ENCODE results near the gene ARID1A. TPM values are rescaled to one million over a fixed set of nuclear protein-coding genes. Genes with fewer than 3 reads are reported as not detected.

Gene ARID1A
- total RNA-seq, 1 donor from 2014 or later, result 70.0 TPM

GRCh38 chr1:26790551-26790953 lies 94.7 kb downstream of the ARID1A start:
- H3K9me3 Mint-ChIP-seq (ENCODE audit: unreplicated experiment), result no peaks in the 10 kb centered on the region
- H3K27me3 Mint-ChIP-seq (ENCODE audit: unreplicated experiment), result no peaks in the 10 kb centered on the region
- H3K27ac Mint-ChIP-seq (ENCODE audit: unreplicated experiment), result no peak overlapping the region
- peaks cover 7% of the 10 kb centered on the region for H3K36me3 Mint-ChIP-seq (ENCODE audit: unreplicated experiment)
- peaks cover 41% of the 10 kb centered on the region for H3K4me1 Mint-ChIP-seq (ENCODE audit: unreplicated experiment)
- H3K4me3 Mint-ChIP-seq (ENCODE audit: unreplicated experiment), result no peak overlapping the region
- no peak for TF ChIP-seq CTCF (IDR thresholded peaks at IDR 0.05)
- DNase-seq (ENCODE audit: extremely low spot score, unreplicated experiment), result no peak

GRCh38 chr1:26791148-26791547 lies 95.3 kb downstream of the ARID1A start:
- H3K4me3 Mint-ChIP-seq (ENCODE audit: unreplicated experiment), result no peak overlapping the region
- peaks cover 35% of the 10 kb centered on the region for H3K4me1 Mint-ChIP-seq (ENCODE audit: unreplicated experiment)
- no peak for DNase-seq (ENCODE audit: extremely low spot score, unreplicated experiment)
- peaks cover 7% of the 10 kb centered on the region for H3K36me3 Mint-ChIP-seq (ENCODE audit: unreplicated experiment)
- no peaks in the 10 kb centered on the region for H3K27me3 Mint-ChIP-seq (ENCODE audit: unreplicated experiment)
- TF ChIP-seq CTCF (IDR thresholded peaks at IDR 0.05), result no peak
- no peak overlapping the region for H3K27ac Mint-ChIP-seq (ENCODE audit: unreplicated experiment)
- no peaks in the 10 kb centered on the region for H3K9me3 Mint-ChIP-seq (ENCODE audit: unreplicated experiment)

- no peak overlapping the region for H3K27ac Mint-ChIP-seq (ENCODE audit: unreplicated experiment)
- H3K27me3 Mint-ChIP-seq (ENCODE audit: unreplicated experiment), result no peaks in the 10 kb centered on the region
- H3K4me1 Mint-ChIP-seq (ENCODE audit: unreplicated experiment), result peaks cover 30% of the 10 kb centered on the region
- H3K36me3 Mint-ChIP-seq (ENCODE audit: unreplicated experiment), result peaks cover 10% of the 10 kb centered on the region
- DNase-seq (ENCODE audit: extremely low spot score, unreplicated experiment), result no peak
- H3K4me3 Mint-ChIP-seq (ENCODE audit: unreplicated experiment), result no peak overlapping the region
- no peaks in the 10 kb centered on the region for H3K9me3 Mint-ChIP-seq (ENCODE audit: unreplicated experiment)
- TF ChIP-seq CTCF (IDR thresholded peaks at IDR 0.05), result no peak
Measured at GRCh38 chr1:26791626-26792025, 95.8 kb downstream of the ARID1A start.

- no peak for TF ChIP-seq CTCF (IDR thresholded peaks at IDR 0.05)
- no peaks in the 10 kb centered on the region for H3K9me3 Mint-ChIP-seq (ENCODE audit: unreplicated experiment)
- H3K27me3 Mint-ChIP-seq (ENCODE audit: unreplicated experiment), result no peaks in the 10 kb centered on the region
- H3K4me3 Mint-ChIP-seq (ENCODE audit: unreplicated experiment), result no peak overlapping the region
- H3K27ac Mint-ChIP-seq (ENCODE audit: unreplicated experiment), result no peak overlapping the region
- DNase-seq (ENCODE audit: extremely low spot score, unreplicated experiment), result no peak
- peaks cover 26% of the 10 kb centered on the region for H3K4me1 Mint-ChIP-seq (ENCODE audit: unreplicated experiment)
- H3K36me3 Mint-ChIP-seq (ENCODE audit: unreplicated experiment), result peaks cover 10% of the 10 kb centered on the region
Measured at GRCh38 chr1:26792924-26793323, 97.1 kb downstream of the ARID1A start.

GRCh38 chr1:26794391-26794790 lies 98.6 kb downstream of the ARID1A start:
- Mint-ChIP-seq H3K27me3 (ENCODE audit: unreplicated experiment) (no peaks in the 10 kb centered on the region), H3K4me3 (ENCODE audit: unreplicated experiment) (no peak overlapping the region), H3K27ac (ENCODE audit: unreplicated experiment) (no peak overlapping the region), H3K9me3 (ENCODE audit: unreplicated experiment) (no peaks in the 10 kb centered on the region), H3K4me1 (ENCODE audit: unreplicated experiment) (peaks cover 22% of the 10 kb centered on the region), H3K36me3 (ENCODE audit: unreplicated experiment) (peaks cover 10% of the 10 kb centered on the region)
- no peak for DNase-seq (ENCODE audit: extremely low spot score, unreplicated experiment)
- TF ChIP-seq CTCF (IDR thresholded peaks at IDR 0.05), result no peak
